NT2/D1 (cell line): Measurements from ENCODE around the gene TMEM185A.

Experiments
- SUZ12 ChIP-seq: IDR thresholded peaks from 2 replicates; pipeline ENCODE4 v1.6.1; 2011; ENCODE audit not compliant: insufficient read length, insufficient read depth; ENCODE audit errors: extremely low read depth
- YY1 ChIP-seq: IDR thresholded peaks from 2 replicates; pipeline ENCODE4 v1.6.1; 2011; ENCODE audit not compliant: insufficient read length, insufficient read depth
- ZNF274 ChIP-seq: IDR thresholded peaks from 2 replicates; pipeline ENCODE4 v1.6.1; 2011; ENCODE audit warnings: mild to moderate bottlenecking, low read depth, low read length

DNA sequence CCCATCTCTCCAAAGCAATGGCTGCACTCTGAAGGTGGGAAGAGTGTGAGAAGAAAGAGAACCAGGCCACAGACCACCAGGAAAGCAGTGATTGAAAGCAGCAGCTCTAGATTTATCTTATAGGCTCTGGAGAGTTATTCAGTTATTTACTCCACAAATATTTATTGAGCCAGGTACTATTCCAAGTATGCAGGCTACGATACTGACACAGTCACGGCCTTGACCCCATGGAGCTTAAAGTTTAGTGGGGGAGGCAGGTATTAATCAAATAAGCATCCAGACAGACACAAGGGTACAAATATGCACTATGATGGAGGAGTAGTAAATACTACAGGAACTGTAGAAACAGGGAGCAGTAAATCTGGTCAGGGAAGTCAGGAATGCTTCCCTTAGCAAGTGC is 2.8 kb downstream of the TMEM185A start:
- TF ChIP-seq YY1 (no peak), SUZ12 (no peak), ZNF274 (no peak)
